ENCODE data around the gene KIAA1328.

- TF ChIP-seq CTCF (IDR thresholded peaks at IDR 0.05 in 4 of 5, conservative IDR thresholded peaks at IDR 0.05 in 1 of 5) (no peak), POLR2A (IDR thresholded peaks at IDR 0.05) (no peak)
Measured at GRCh38 chr18:36890598-36890997, 61.7 kb downstream of the KIAA1328 start.
